HG03159 (cell line): ENCODE data around the gene TRAM2.
A peak's percentile ranks its signal among the peaks of the same experiment; 100 is the strongest.

Source experiments
- ATAC-seq: cut with Tn5 transposase; IDR thresholded peaks from one replicate; pipeline ENCODE4 v1.9.1; 2021; ENCODE audit warnings: mild to moderate bottlenecking, moderate library complexity; ENCODE audit not compliant: unreplicated experiment

Gene TRAM2

DNA sequence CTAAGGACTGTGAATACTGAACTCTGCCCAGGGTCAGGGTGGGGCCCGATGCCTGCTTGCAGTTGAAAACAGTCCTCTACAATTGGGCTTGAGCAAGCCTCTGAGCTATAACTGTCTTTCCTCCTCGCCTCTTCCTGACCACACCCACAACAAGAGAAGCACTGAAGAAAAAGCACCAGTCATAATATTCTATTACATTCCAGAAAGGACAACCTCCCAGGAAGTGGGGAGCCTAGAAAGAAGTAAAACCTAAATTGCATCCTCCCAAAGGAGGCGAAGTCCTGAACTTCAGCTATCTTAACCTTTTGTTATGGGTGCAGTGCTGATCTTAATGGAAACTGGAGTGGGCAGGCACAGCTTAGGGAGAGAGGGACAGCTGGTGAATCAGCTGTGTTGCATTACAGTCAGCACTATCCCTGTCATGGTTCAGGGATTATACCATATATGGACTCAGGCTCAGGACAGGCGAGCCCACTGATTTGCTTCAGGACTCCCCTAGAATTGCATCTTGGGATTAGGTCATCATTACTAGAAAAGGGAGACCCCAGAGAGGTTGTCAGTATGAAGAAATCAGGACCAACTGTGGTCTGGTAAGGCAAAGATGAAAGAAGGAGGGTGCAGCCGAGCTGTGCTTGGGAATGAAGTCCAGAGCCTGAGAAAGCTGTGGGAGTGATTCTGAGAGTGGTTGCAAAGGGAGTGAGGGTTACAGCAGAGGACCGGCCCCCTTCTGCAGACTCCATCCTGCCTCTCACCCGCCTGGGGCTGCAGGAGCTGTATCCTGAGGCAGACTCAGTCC, 18.3 kb upstream of the TRAM2 start:
- ATAC-seq = peak; percentile 54

DNA sequence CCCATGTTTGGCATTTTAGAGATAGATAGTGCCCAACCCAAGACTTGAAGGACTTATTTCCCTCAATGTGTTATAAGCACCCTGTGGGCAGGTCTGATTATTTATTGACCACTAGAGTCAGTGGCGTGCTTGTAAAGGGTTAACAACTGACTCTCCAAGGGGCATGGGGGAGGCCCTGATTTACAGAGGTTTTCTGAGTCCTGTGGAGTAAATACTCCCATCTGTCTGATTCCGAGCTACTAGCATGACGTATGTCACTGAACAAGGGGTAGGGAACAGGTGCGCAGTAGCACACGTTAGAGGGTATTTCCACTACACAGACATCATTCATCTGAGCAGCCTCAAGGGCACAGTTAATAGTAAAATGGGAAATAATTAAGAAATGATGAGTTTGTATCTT, 17.4 kb upstream of the TRAM2 start:
- no peak for ATAC-seq

DNA sequence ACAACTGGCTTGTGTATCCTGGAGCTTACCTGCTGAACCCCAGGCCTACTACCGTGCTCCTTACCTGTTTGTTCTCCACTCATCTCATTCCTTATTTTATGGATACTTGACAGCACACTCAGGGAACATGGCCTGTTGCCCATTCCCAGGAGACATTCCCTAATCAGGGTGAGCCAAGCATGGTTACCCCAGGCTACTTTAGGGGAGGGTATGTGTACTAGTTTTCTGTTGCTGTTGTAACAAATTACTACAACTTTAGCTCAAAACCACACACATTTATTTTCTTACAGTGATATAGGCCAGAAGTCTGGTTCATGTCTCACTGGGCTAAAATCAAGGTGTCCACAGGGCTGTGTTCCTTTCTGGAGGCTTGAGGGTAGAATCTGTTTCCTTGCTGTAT, 15.0 kb upstream of the TRAM2 start:
- no peak for ATAC-seq

DNA sequence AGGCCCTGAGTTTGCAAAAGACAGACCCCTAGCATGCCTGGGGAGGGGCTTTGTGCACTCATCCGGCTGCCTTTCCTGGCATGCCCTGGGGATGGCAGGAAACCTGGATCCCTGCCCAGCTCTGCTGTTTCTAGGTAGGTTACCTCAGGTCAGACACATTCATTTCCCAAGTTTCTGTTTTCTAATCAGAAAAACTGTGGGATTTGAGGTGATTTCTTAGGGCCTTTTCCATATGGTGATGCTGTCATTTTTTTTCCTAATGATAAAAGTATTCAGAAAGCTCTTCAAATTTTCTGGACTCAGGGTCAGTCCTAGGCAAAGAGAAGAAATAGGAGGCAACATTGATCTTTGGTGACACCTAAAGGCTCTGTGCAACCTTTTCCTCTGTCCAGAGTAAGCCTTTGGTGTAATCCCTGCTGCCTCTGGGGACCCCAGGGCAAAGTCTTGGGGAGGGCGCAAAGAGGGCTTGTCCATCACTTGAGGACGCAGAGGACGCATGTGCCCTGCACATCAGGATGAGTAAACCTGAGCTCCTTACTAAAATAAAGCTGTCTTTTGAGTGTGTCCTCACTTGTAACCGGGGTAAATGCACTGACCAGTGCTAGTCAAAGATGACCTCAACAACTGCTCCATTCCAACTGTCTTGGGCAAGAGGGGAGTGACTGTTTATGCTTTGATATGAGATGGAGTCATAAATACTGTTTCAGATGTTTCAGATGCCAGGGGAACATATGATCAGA, 13.5 kb upstream of the TRAM2 start:
- ATAC-seq = no peak

DNA sequence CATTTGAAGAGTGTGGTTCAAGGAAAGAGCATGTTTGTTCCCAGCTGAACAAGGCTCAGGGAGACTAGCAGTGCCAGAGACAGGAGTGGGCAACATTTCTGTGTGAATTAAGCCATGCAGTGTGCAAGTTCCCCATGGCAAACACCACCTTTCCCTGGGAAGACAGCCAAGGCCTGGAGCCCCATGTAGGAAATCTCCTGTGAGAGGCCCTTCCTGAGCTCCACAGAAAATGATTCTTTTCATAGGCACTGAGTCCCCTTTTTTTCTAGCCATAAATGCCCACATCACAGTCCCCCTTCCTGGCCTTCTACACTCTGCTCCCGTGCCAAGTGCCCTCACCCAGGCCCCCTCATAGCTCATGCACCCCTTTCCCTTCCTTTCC, 11.8 kb upstream of the TRAM2 start:
- no peak for ATAC-seq

DNA sequence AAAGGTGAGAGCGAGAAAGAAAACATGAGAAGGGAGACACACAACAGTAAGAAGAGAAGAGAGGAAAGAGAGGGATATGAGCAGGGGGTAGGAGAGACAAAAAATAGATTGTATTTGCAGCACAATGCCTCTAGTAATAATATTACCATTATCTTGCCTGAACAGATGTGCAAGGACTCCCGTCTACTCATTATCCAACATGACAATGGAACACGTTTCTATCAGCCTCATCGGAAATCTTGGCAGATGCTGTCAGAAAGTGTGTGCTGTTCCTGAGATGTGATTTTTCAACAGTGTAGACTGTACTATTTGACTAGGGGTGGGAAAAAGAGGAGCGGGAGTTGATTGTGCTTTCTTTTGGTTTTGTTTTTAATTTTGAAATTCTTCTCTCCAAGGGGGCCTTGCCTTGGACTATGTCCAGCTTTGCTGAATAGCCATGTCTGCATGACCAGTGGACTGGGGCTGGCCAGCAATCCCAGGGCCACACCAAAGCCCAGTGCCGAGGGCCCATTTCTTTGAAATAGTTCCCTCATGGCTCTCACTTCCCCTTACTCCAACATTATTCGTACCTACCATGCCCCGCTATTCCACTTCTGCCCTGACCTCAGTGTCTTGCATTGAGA, 11.3 kb upstream of the TRAM2 start:
- ATAC-seq = no peak

DNA sequence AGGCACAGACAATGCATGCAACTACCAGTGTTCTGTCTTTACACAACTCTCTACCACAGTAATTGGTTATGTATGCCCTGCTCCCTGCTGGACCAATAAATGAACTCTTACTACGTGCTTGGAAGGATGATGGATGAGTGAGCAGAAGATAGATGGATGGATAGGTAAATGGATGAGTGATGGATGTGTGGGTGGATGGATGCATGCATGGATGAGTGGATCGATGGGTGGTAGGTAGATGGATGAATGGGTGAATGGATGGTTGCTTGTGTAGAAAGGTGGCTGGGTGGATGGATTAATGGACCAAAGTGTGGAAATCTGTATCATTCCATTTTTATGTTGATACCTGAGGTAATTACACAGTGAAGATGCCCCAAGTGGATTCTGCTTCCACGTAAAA, 10.1 kb upstream of the TRAM2 start:
- ATAC-seq = no peak

DNA sequence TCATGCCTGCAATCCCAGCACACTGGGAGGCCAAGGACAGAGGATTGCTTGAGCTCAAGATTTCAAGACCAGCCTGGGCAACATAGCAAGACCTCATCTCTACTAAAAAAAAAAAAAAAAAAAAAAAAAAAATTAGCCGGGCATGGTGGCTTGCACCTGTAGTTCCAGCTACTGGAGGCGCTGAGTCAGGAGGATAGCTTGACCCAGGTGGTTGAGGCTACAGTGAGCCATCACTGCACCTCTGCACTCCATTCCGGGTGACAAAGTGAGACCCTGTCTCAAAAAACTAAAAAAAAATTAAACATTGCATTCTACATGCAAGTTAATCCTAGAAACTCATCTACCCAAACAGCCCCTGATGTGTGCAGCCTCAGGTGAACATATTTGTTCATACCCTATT, 7.3 kb upstream of the TRAM2 start:
- no peak for ATAC-seq

DNA sequence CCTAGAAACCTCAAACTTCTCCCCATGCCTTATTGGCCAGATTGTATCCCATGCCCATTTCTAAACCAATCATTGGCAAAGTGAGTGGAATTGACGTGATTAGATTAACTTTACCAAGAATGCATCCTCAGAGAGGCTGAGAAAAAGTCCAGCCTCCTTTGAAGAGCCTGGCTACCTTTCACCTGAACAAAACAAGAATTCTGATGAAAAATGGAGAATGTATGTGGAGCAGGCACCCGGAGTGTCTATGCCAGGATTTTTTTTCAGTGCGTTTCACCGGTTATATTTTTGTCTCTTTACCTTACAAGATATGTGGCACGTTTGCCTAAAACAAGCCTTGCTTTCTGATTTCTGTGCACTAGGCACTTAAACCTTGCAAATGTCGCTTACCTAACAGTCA, 6.1 kb upstream of the TRAM2 start:
- ATAC-seq = no peak

DNA sequence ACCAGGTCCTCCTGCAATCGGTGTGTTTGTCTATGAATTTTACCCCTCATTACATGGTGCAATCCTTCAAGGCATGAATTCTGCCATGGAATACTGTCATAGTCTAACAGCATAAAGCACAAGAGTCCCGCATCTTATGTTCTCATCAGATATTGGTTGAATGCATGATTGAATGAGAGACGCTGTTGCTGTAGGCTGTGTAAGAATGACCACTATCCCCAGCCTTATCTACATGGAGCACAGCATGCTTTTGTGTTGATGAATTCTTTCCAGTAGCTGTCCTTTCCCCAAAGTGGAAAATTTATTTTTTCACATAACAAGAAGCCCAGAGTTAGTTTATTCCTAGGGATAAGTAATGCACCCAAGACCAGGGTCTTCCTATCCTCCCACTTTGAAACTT, 5.6 kb upstream of the TRAM2 start:
- no peak for ATAC-seq

DNA sequence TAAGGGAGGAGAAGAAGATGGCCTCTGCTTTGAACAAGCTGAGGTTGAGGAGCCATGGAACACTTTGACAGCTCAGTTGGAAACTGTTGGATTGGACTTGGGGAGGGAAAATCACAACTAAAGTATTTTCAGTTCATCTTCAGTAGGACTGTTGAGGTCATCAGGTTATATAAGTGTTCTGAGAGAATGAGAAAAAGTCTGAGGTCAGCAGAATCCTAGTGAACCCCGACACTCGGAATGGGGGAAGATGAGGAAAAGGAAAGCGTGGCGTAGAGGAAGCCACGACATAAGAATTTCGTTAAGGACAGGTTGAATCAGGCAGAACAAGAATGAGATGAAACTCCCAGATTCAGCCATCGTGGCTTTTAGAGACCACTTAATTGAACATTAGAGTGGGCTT, 4.0 kb upstream of the TRAM2 start:
- ATAC-seq = no peak

DNA sequence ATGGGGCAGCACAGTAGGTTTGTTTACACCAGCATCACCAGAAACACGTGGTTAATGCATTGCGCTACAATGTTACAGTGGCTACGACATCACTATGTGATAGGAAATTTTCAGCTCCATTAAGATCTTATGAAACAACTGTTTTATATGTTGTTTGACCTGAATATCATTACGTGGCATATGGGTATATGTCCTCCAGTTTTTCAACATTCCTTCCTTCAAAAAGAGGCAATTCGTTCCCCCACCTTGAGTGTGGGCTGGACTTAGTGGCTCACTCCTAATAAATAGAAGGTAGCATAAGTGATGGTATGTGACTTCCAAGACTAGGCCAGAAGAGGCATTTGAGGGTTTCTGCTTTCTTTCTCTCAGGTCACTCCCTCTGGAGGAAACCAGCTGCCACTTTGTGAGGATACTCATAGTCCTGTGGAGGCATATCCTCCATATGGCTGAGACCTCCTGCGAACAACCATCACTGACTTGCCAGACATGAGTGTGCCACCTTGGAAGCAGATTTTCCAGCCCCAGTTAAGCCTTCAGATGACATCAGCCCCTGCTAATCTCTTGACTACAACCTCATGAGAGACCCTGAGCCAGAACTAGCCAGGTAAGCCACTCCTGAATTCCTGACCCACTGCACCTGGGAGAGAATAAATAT, 2.3 kb upstream of the TRAM2 start:
- no peak for ATAC-seq

DNA sequence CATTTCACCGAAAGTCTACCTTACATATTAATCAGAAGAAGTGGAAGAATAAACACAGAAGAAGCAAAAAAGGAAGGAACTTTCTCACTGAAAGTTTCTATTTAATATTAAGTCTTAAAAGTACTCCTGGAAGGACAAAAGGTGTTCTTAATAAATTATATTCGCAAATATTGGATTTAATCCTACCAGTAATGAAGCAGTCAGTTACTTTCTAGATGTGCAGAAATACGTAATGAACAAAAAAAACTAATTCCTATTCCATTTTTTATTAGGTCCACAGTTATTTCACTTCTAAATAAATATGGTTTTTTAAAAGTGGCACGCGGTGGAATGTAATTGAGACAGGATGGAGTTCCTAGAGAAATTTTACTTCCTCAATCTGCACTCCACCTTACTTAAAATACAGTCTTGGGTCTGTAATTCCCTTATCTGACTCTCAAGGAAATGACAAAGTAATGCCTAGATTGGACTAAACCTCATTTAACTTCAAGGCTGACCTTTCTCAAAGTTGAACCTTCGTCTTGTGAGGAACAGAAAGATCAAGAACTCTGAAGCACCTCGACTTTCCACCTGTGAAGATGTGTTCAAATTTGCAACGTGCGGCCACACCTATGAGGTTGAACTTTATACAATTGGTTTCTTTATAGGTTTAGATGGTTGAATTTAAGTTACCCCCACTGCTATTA, 1.1 kb upstream of the TRAM2 start:
- no peak for ATAC-seq

DNA sequence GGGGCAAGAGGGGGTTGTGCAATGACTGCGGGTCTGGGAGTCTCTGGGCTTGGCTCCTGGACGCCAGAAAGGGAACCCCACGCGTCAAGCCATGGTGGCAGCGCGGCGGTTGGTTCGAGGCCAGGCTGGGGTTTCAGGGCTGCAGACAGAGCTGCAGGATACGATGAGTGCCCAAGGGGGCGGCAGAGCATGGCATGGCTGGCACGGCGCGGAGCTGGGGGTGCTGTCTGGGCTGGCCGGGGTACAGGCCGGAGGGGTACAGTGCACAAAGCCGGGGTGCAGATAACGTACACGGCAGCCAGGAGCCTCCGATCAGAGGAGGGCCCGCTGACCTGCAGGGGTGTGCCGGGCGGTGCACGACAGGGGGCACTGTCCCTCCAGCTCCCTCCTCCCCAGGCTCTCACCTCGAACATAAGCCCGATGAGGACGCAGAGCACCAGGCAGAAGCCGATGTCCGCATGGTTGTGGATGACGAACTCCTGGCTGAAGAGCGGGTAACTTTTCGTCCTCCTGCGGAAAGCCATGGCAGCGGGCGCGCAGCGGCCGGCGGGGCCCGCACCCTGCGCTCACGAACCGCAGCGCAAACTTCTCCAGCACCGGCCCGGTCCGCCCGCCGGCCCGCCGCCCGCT, 353 bp downstream of the TRAM2 start:
- peak; percentile 62 for ATAC-seq

DNA sequence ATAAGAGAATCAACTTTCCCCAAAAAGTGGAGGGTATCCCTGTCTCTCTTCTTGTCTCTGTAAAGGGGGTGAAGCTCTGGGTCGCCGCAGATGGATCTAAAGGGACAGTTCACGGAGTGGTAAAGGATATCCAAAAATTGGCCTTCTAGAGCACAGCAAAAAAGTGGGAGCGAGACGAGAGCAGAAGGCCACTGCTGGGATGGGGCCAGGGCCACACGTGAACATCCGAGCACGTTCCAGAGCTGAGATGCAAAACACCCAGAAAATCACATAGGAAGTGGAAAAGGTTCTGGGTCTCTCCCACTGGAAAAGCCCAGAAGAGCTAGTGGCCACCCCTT, 837 bp downstream of the TRAM2 start:
- no peak for ATAC-seq

DNA sequence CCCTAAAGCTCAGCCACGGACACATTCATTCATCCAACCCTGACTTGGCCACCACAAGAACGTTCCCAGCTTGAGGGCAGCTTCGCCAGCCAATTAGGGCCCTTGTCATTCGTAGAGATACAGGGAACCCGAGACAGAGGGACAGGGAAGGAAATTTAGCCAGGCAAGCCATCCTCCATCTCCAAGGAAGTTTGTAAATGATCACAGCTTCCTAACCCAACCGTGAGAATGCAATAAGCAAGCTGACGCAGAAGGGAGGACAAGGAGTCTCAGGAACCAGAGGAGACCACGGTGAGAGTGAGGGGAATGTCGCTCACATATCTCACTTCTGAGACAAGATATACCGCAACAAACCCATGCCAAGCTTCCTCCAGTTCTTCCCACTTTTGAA, 1.4 kb downstream of the TRAM2 start:
- no peak for ATAC-seq

DNA sequence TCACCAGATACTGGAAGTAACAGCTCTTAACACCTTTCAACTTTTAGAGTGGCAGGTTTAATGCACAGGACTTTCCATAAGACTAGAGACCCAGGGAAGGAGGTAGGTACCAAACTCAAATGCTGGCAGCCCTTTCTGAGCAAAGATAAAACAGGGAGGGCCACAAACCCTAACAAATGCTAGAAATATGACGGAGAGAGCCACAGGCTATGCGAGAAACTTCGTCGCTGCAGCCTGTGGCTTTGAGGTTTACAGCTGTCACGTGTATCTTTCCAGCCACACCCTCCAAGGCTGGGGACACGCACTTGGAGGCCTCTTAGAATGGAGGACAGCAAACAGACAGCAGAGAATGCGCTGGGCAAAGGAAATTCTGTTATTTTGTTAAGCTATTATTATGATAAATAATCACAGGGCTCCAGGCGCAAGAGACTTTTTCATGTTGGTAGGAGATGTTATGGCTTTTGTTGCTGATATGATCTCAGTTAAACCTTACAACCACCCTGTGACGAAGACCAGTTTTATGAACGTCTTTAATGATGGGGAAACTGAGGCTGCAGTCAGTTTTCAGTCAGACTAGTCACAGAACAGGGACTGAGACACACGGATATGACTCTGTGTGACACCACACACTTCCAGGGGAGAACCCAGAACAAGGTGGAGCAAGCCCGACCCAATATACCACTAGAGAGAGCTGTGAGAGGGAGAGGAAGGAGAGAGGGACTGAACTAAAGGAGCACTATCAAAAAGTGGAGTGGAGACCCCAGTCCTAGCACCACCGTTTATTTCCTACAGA, 2.0 kb downstream of the TRAM2 start:
- ATAC-seq = peak; percentile 48

DNA sequence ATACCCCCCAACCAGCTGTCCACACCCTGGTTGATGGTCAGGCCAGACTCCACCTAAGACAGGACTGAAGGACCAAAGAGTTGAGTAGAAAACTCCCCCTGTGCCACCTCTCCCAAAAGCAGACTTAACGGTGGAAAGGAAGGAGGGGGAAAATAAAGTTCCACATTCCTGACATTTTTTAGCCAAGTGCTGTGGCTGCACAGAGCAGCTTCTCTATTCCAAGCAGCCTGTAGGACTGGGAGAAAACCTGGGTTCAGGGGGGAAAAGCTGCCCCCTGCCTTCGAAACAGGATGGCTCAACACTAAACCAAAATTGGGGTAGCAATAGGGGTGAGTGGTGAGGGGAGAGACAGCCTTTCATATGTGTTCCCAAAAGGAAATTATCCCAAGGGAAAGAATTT, 3.6 kb downstream of the TRAM2 start:
- no peak for ATAC-seq

DNA sequence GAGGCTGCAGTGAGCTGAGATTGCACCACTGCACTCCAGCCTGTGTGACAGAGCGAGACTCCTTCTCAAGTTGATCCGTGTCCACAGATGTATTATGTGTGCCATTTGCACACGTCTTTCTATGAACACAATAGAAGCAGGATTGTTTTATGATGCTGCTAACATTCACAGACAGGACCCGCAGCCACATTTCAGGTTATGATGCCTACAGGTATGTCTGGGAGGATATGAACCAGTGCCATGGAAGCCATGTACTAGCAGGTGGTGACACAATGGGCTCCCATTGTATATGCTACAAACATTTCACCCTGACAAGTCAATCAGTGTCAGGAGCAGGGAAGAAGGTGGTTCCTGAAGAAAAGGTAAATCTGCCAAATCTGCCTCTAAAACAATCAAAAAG, 4.3 kb downstream of the TRAM2 start:
- no peak for ATAC-seq
